Esophagus muscularis mucosa (tissue), 4 donors: ENCODE measurements around the gene FBXO34. TPM values are rescaled to one million over a fixed set of nuclear protein-coding genes. Genes with fewer than 3 reads are reported as not detected.

ENCODE experiments used
- DNase-seq: peaks from one replicate; pipeline ENCODE4 v3.0.0-alpha.2; 2017; ENCODE audit errors: extremely low spot score
- H3K27ac ChIP-seq, 4 donors: fragments of 200-600 bp; sonication (generic); replicated peaks in 1 of 4; 1 replicate in 3 of 4; 2 replicates in 1 of 4; pipeline ENCODE4 v1.5.1; 2016 to 2019; ENCODE audit warnings: mild to moderate bottlenecking in 1 of 4
- H3K27me3 ChIP-seq, 4 donors: fragments of 200-600 bp; sonication (generic); one replicate each; pipeline versions ENCODE4 v1.5.1 to v1.6.0; 2016 to 2019
- H3K36me3 ChIP-seq, 4 donors: fragments of 200-600 bp; sonication (generic); one replicate each; pipeline ENCODE4 v1.5.1; 2016 to 2019
- H3K4me1 ChIP-seq, 4 donors: fragments of 200-600 bp; sonication (generic); one replicate each; pipeline ENCODE4 v1.5.1; 2016 to 2019
- H3K4me3 ChIP-seq, 4 donors: fragments of 200-600 bp; sonication (generic); 1 replicate in 2 of 4; 2 replicates in 2 of 4; pipeline ENCODE4 v1.5.1; 2016 to 2019; ENCODE audit warnings: mild to moderate bottlenecking in 4 of 4, moderate library complexity in 1 of 4
- H3K9me3 ChIP-seq, 4 donors: fragments of 200-600 bp; sonication (generic); 1 replicate in 3 of 4; 2 replicates in 1 of 4; pipeline ENCODE4 v1.5.1; 2016 to 2019
- CTCF ChIP-seq, 3 experiments: fragments of 200-600 bp in 2 of 3; fragments of 450-650 bp in 1 of 3; sonication (generic) in 2 of 3; IDR thresholded peaks; one replicate each; pipeline ENCODE4 v1.5.1; 2017 to 2019; ENCODE audit warnings: antibody characterized with exemption in 3 of 3, mild to moderate bottlenecking in 2 of 3, moderate library complexity in 1 of 3
- EP300 ChIP-seq: sonication (generic); formaldehyde crosslinking; IDR thresholded peaks from one replicate; pipeline ENCODE4 v1.6.1; 2017; ENCODE audit warnings: antibody characterized with exemption
- POLR2A ChIP-seq: fragments of 450-650 bp; IDR thresholded peaks from one replicate; pipeline ENCODE4 v1.6.1; 2017; ENCODE audit warnings: antibody characterized with exemption, moderate library complexity, mild to moderate bottlenecking, low read depth
- POLR2AphosphoS5 ChIP-seq, 2 donors: sonication (generic); formaldehyde crosslinking; IDR thresholded peaks; one replicate each; pipeline ENCODE4 v1.6.1; 2017; ENCODE audit warnings: antibody characterized with exemption in 2 of 2
- WGBS: methylation state at CpG from one replicate; pipeline ENCODE4 v1.1.5; 2018; 5-methylcytosine and 5-hydroxymethylcytosine counted together
- intact Hi-C: fragments of 100-400 bp; cut with DNase I; formaldehyde crosslinking; loops from one replicate; pipeline ENCODE4 v1.15.1; 2023
- total RNA-seq, 4 donors: library from RNA; depleted of rRNA; stranded (reverse); fragments of >200 nt; gene quantifications; one replicate each; pipeline versions ENCODE4 v1.1.0 to v1.2.1, GENCODE V29; 2016

The FBXO34 gene
- total RNA-seq, 4 donors from 2014 or later: 16.2 to 22.0 (median 20.4) TPM

GRCh38 chr14:55333711-55334485 lies 62.7 kb downstream of the FBXO34 start:
- H3K36me3 ChIP-seq: no peaks in the 10 kb centered on the region
- WGBS: 78% methylated on average over 4 of the region's 4 CpGs
- no peak overlapping the region for H3K27ac ChIP-seq
- H3K9me3 ChIP-seq: no peaks in the 10 kb centered on the region
- no peaks in the 10 kb centered on the region for H3K27me3 ChIP-seq
- no peak for DNase-seq
- intact Hi-C loops: no loop called here
- H3K4me3 ChIP-seq: no peak overlapping the region
- TF ChIP-seq CTCF (IDR thresholded peaks at IDR 0.05) (no peak), EP300 (no peak), POLR2AphosphoS5 (IDR thresholded peaks at IDR 0.05) (no peak), POLR2A (no peak)
- peaks cover 13 to 52% (median 40%) of the 10 kb centered on the region in 4 donors for H3K4me1 ChIP-seq

- Histone ChIP-seq H3K36me3 (no peaks in the 10 kb centered on the region), H3K27ac (no peak overlapping the region), H3K27me3 (no peaks in the 10 kb centered on the region), H3K4me3 (no peak overlapping the region), H3K4me1 (peaks cover 18 to 47% (median 41%) of the 10 kb centered on the region in 4 donors), H3K9me3 (no peaks in the 10 kb centered on the region)
- intact Hi-C loops: no loop called here
- TF ChIP-seq POLR2A: no peak
- no peak for TF ChIP-seq EP300
- no peak for TF ChIP-seq POLR2AphosphoS5 (IDR thresholded peaks at IDR 0.05)
- no peak for TF ChIP-seq CTCF (IDR thresholded peaks at IDR 0.05)
- WGBS: 65% methylated on average over 2 of the region's 2 CpGs
- no peak for DNase-seq
Observed at GRCh38 chr14:55336162-55336561, 64.9 kb downstream of the FBXO34 start.

GRCh38 chr14:55336691-55337090 lies 65.5 kb downstream of the FBXO34 start:
- DNase-seq: no peak
- TF ChIP-seq POLR2A: no peak
- no peak for TF ChIP-seq POLR2AphosphoS5 (IDR thresholded peaks at IDR 0.05)
- no peak for TF ChIP-seq CTCF (IDR thresholded peaks at IDR 0.05)
- TF ChIP-seq EP300: no peak
- H3K4me1 ChIP-seq: peaks cover 20 to 49% (median 41%) of the 10 kb centered on the region in 4 donors
- no peaks in the 10 kb centered on the region for H3K9me3 ChIP-seq
- H3K4me3 ChIP-seq: no peak overlapping the region
- H3K27ac ChIP-seq: no peak overlapping the region
- intact Hi-C loops: no loop called here
- no peaks in the 10 kb centered on the region for H3K27me3 ChIP-seq
- no peaks in the 10 kb centered on the region for H3K36me3 ChIP-seq
- 98% methylated on average over 3 of the region's 3 CpGs for WGBS

- WGBS: 68% methylated on average over 2 of the region's 2 CpGs
Observed at GRCh38 chr14:55339770-55340169, 68.5 kb downstream of the FBXO34 start.

More at GRCh38 chr14:55339770-55340169, 68.5 kb downstream of the FBXO34 start:
- peaks cover 17 to 26% (median 19%) of the 10 kb centered on the region in 4 donors for H3K4me1 ChIP-seq
- H3K36me3 ChIP-seq: no peaks in the 10 kb centered on the region
- H3K27me3 ChIP-seq: no peaks in the 10 kb centered on the region
- H3K4me3 ChIP-seq: no peak overlapping the region
- intact Hi-C loops: no loop called here
- TF ChIP-seq EP300: no peak
- TF ChIP-seq POLR2A: no peak
- TF ChIP-seq POLR2AphosphoS5 (IDR thresholded peaks at IDR 0.05): no peak
- TF ChIP-seq CTCF (IDR thresholded peaks at IDR 0.05): no peak
- H3K9me3 ChIP-seq: no peaks in the 10 kb centered on the region
- H3K27ac ChIP-seq: no peak overlapping the region
- no peak for DNase-seq
